Loucy (cell line): ENCODE measurements around the gene SSBP2.

ENCODE experiments used
- H2AFZ ChIP-seq: fragments of 200-600 bp; sonication (generic); 2 replicates; pipeline ENCODE4 v1.6.0; 2016; ENCODE audit warnings: antibody characterized with exemption, mild to moderate bottlenecking, low read length, moderate library complexity
- H3F3A ChIP-seq: fragments of 200-600 bp; 2 replicates; pipeline ENCODE4 v1.6.0; 2016; ENCODE audit warnings: antibody characterized with exemption, low read depth, mild to moderate bottlenecking
- H3K27me3 ChIP-seq: fragments of 200-600 bp; sonication (generic); 2 replicates; pipeline ENCODE4 v1.6.1; 2014; ENCODE audit warnings: low read length, mild to moderate bottlenecking; ENCODE audit not compliant: insufficient read depth, poor library complexity, severe bottlenecking
- H3K36me3 ChIP-seq: fragments of 200-600 bp; sonication (generic); 2 replicates; pipeline ENCODE4 v1.6.1; 2016; ENCODE audit warnings: low read length; ENCODE audit not compliant: insufficient read depth
- H3K4me1 ChIP-seq: fragments of 200-600 bp; sonication (generic); 2 replicates; pipeline ENCODE4 v1.5.1; 2014; ENCODE audit warnings: low read length, mild to moderate bottlenecking; ENCODE audit not compliant: insufficient read depth, poor library complexity, severe bottlenecking
- H3K4me2 ChIP-seq: fragments of 200-600 bp; sonication (generic); 2 replicates; pipeline ENCODE4 v1.6.0; 2014; ENCODE audit warnings: antibody characterized with exemption, low read length, low read depth, mild to moderate bottlenecking; ENCODE audit not compliant: poor library complexity, severe bottlenecking
- H3K4me3 ChIP-seq: fragments of 200-600 bp; sonication (generic); 2 replicates; pipeline ENCODE4 v1.5.1; 2014; ENCODE audit warnings: low read length, mild to moderate bottlenecking, mixed read lengths; ENCODE audit not compliant: poor library complexity, severe bottlenecking
- H3K79me2 ChIP-seq: fragments of 200-600 bp; sonication (generic); 2 replicates; pipeline ENCODE4 v1.6.1; 2014; ENCODE audit warnings: low read length; ENCODE audit not compliant: insufficient read depth
- H3K9ac ChIP-seq: fragments of 200-600 bp; sonication (generic); 2 replicates; pipeline ENCODE4 v1.6.0; 2014; ENCODE audit warnings: mild to moderate bottlenecking, low read depth, low read length, moderate library complexity; ENCODE audit not compliant: poor library complexity, severe bottlenecking
- H3K9me2 ChIP-seq: fragments of 200-600 bp; sonication (generic); replicated peaks from 2 replicates; pipeline ENCODE4 v1.6.1; 2016; ENCODE audit warnings: low read depth, low read length, mixed read lengths
- H3K9me3 ChIP-seq: fragments of 200-600 bp; sonication (generic); 2 replicates; pipeline ENCODE4 v1.6.1; 2014; ENCODE audit warnings: mild to moderate bottlenecking, antibody characterized with exemption, low read length, low read depth; ENCODE audit not compliant: insufficient read depth
- H4K20me1 ChIP-seq: fragments of 200-600 bp; sonication (generic); 2 replicates; pipeline ENCODE4 v1.6.0; 2014; ENCODE audit warnings: antibody characterized with exemption, low read length, mild to moderate bottlenecking; ENCODE audit not compliant: insufficient read depth, poor library complexity, severe bottlenecking
- CTCF ChIP-seq: fragments of 200-600 bp; sonication (generic); conservative IDR thresholded peaks from 2 replicates; pipeline ENCODE4 v1.5.1; 2014; ENCODE audit warnings: mild to moderate bottlenecking, antibody characterized with exemption, low read length
- EZH2phosphoT487 ChIP-seq: fragments of 200-600 bp; IDR thresholded peaks from 2 replicates; pipeline ENCODE4 v1.6.1; 2018; ENCODE audit warnings: antibody characterized with exemption, mild to moderate bottlenecking, moderate library complexity, borderline replicate concordance

The SSBP2 gene

DNA sequence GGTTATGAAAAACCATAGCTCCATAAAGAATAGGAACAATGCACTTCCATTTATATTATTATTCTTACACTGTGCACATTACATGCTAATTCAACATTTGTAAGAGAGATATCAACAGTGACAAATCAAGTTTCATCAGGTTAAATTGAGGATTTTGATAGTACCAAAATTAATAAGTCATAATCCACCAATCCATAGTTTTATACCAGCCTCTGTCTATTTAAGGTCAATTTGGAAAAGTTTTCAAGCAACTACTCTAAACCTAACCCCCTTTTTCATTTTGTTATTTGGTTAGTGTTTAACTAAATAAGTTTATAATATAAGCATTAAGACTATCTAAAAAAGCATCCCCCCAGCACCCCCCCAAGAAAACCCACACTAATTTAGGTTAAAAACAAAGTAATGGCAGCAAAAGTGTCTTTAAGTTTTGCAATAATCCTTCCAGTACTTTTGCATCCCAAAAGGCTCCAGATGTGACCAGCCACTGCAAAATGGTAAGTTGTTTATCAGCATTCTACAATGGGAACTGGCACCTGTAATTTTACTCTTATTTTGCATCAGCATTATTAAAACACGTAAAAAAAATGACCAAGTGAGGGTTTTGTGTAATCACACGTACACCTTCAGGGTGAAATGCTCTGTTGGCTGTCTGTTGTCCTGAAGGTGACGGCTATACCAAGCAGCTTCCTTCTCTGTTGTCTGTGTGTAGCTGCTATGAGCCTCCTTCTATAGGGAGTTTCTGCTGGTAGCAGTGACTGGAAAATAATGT, 36.8 kb upstream of the SSBP2 start:
- no peaks in the 10 kb centered on the region for H3K36me3 ChIP-seq
- no peaks in the 10 kb centered on the region for H3K9me2 ChIP-seq
- TF ChIP-seq EZH2phosphoT487 (no peak), CTCF (no peak)
- no peak overlapping the region for H3K4me3 ChIP-seq
- no peaks in the 10 kb centered on the region for H3K27me3 ChIP-seq
- peak overlapping the region; percentile 62 for H2AFZ ChIP-seq
- H3K9me3 ChIP-seq, result no peaks in the 10 kb centered on the region
- peak overlapping the region; percentile 2 for H3K9ac ChIP-seq
- H4K20me1 ChIP-seq, result no peaks in the 10 kb centered on the region
- peaks cover 23% of the 10 kb centered on the region for H3K4me1 ChIP-seq
- H3K4me2 ChIP-seq, result peak overlapping the region; percentile 53
- no peaks in the 10 kb centered on the region for H3F3A ChIP-seq
- H3K79me2 ChIP-seq, result no peaks in the 10 kb centered on the region

- no peak for TF ChIP-seq EZH2phosphoT487
- TF ChIP-seq CTCF, result no peak
- Histone ChIP-seq H4K20me1 (no peaks in the 10 kb centered on the region), H3K79me2 (no peaks in the 10 kb centered on the region), H3K4me2 (no peak overlapping the region), H3K9me3 (no peaks in the 10 kb centered on the region), H3K9ac (no peak overlapping the region), H3F3A (no peaks in the 10 kb centered on the region), H3K36me3 (no peaks in the 10 kb centered on the region), H3K9me2 (no peaks in the 10 kb centered on the region), H2AFZ (no peak overlapping the region), H3K27me3 (no peaks in the 10 kb centered on the region), H3K4me1 (peaks cover 23% of the 10 kb centered on the region), H3K4me3 (no peak overlapping the region)
Observed at GRCh38 chr5:81786991-81787390, 36.1 kb upstream of the SSBP2 start.

GRCh38 chr5:81786496-81786895, 35.6 kb upstream of the SSBP2 start:
- no peaks in the 10 kb centered on the region for H3K79me2 ChIP-seq
- H4K20me1 ChIP-seq, result no peaks in the 10 kb centered on the region
- H2AFZ ChIP-seq, result no peak overlapping the region
- H3K4me3 ChIP-seq, result no peak overlapping the region
- H3K27me3 ChIP-seq, result no peaks in the 10 kb centered on the region
- peaks cover 23% of the 10 kb centered on the region for H3K4me1 ChIP-seq
- no peak overlapping the region for H3K4me2 ChIP-seq
- H3K36me3 ChIP-seq, result no peaks in the 10 kb centered on the region
- H3K9ac ChIP-seq, result no peak overlapping the region
- TF ChIP-seq EZH2phosphoT487, result no peak
- no peak for TF ChIP-seq CTCF
- no peaks in the 10 kb centered on the region for H3K9me3 ChIP-seq
- H3K9me2 ChIP-seq, result no peaks in the 10 kb centered on the region
- no peaks in the 10 kb centered on the region for H3F3A ChIP-seq
